Right cardiac atrium (tissue), 5 donors: ENCODE results near the gene NEDD4L. TPM values are rescaled to one million over a fixed set of nuclear protein-coding genes. Genes with fewer than 3 reads are reported as not detected.

Experiments used
- ATAC-seq, 2 donors: fragments of 200-7000 bp; cut with Tn5 transposase; one replicate each; pipeline versions ENCODE4 v1.8.0 to v1.9.1; 2020; ENCODE audit warnings: moderate library complexity in 2 of 2, mild to moderate bottlenecking in 1 of 2
- DNase-seq, 3 donors: peaks; one replicate each; pipeline ENCODE4 v3.0.0-alpha.2; 2020
- H3K27ac ChIP-seq: one replicate; pipeline ENCODE4 v1.5.1; 2013; ENCODE audit warnings: mild to moderate bottlenecking, low read length, control low read depth, moderate library complexity
- H3K27me3 ChIP-seq: one replicate; pipeline ENCODE4 v1.6.1; 2013; ENCODE audit not compliant: control insufficient read depth, insufficient read depth
- H3K4me1 ChIP-seq: one replicate; pipeline ENCODE4 v1.6.1; 2013; ENCODE audit warnings: low read length; ENCODE audit not compliant: control insufficient read depth, insufficient read depth
- H3K4me3 ChIP-seq: one replicate; pipeline ENCODE4 v1.5.1; 2013; ENCODE audit warnings: low read length, control low read depth
- H3K9me3 ChIP-seq: one replicate; pipeline ENCODE4 v1.6.1; 2013; ENCODE audit warnings: low read length; ENCODE audit not compliant: control insufficient read depth
- WGBS: extraction: QIAGEN DNeasy Blood & Tissue Kit; methylation state at CpG from one replicate; pipeline ENCODE4 v1.1.7; 2013; 5-methylcytosine and 5-hydroxymethylcytosine counted together
- intact Hi-C, 4 donors: fragments of 100-400 bp; cut with DNase I; formaldehyde crosslinking; loops; one replicate each; pipeline versions ENCODE4 v1.11.0 to v1.14.0; 2022 to 2023
- polyA plus RNA-seq: library from polyadenylated mRNA; stranded (reverse); fragments of 200-250 nt; gene quantifications from one replicate; pipeline ENCODE4 v1.2.3, GENCODE V29; 2013
- total RNA-seq, 4 donors: library from RNA; stranded (reverse); fragmentation: NEBNext Ultra II Directional; extraction: Animal tissue kit (Norgen Biotek cat#: 25700); gene quantifications; one replicate each; pipeline ENCODE4 v1.2.1, GENCODE V29; 2021
- donor health status: healthy with polysubstance abuse.
- donor health status: DM: no; HTN: yes; CAD: no.
- donor health status: DM: no; HTN: no; CAD: no.
- donor health status: DM: no; HTN: yes; CAD: no; lungs with severe emphysema.
- donor health status: DM: yes; HTN: yes; CAD: no.

NEDD4L gene
- total and polyA plus RNA-seq, 5 donors, result 25.7 to 87.5 (median 74.0) TPM

- intact Hi-C loops, result no loop called here
- no peak for DNase-seq
- no peak for ATAC-seq
- Histone ChIP-seq H3K27me3 (no peaks in the 10 kb centered on the region), H3K4me3 (no peak overlapping the region), H3K27ac (no peak overlapping the region), H3K4me1 (no peaks in the 10 kb centered on the region), H3K9me3 (no peaks in the 10 kb centered on the region)
- 83% methylated on average over 3 of the region's 3 CpGs for WGBS
Observed at GRCh38 chr18:58351776-58352175, 307.8 kb downstream of the NEDD4L start.

- DNase-seq, result no peak
- Histone ChIP-seq H3K4me3 (no peak overlapping the region), H3K9me3 (no peaks in the 10 kb centered on the region), H3K27me3 (no peaks in the 10 kb centered on the region), H3K4me1 (no peaks in the 10 kb centered on the region), H3K27ac (no peak overlapping the region)
- ATAC-seq, result no peak
- WGBS, result 93% methylated on average over 4 of the region's 4 CpGs
- intact Hi-C loops, result no loop called here
Observed at GRCh38 chr18:58353581-58353980, 309.6 kb downstream of the NEDD4L start.

GRCh38 chr18:58354051-58354450, 310.0 kb downstream of the NEDD4L start:
- Histone ChIP-seq H3K4me3 (no peak overlapping the region), H3K4me1 (no peaks in the 10 kb centered on the region), H3K9me3 (no peaks in the 10 kb centered on the region), H3K27me3 (no peaks in the 10 kb centered on the region), H3K27ac (no peak overlapping the region)
- 90% methylated on average over 4 of the region's 4 CpGs for WGBS
- DNase-seq (no peak), ATAC-seq (no peak)
- intact Hi-C loops, result no loop called here

GRCh38 chr18:58354791-58355190, 310.8 kb downstream of the NEDD4L start:
- no peaks in the 10 kb centered on the region for H3K9me3 ChIP-seq
- WGBS, result 89% methylated on average over 10 of the region's 10 CpGs
- no peak overlapping the region for H3K4me3 ChIP-seq
- intact Hi-C loops, result no loop called here
- no peak overlapping the region for H3K27ac ChIP-seq
- H3K27me3 ChIP-seq, result no peaks in the 10 kb centered on the region
- ATAC-seq, result no peak
- H3K4me1 ChIP-seq, result peaks cover 2% of the 10 kb centered on the region
- no peak for DNase-seq

- Histone ChIP-seq H3K4me1 (peaks cover 2% of the 10 kb centered on the region), H3K27ac (no peak overlapping the region), H3K27me3 (no peaks in the 10 kb centered on the region), H3K4me3 (no peak overlapping the region), H3K9me3 (no peaks in the 10 kb centered on the region)
- ATAC-seq (no peak), DNase-seq (no peak)
- 88% methylated on average over 8 of the region's 8 CpGs for WGBS
- intact Hi-C loops, result no loop called here
Observed at GRCh38 chr18:58355243-58355642, 311.2 kb downstream of the NEDD4L start.

- H3K9me3 ChIP-seq, result no peaks in the 10 kb centered on the region
- WGBS, result 89% methylated on average over 3 of the region's 3 CpGs
- ATAC-seq, result no peak
Observed at GRCh38 chr18:58359218-58359617, 315.2 kb downstream of the NEDD4L start.

GRCh38 chr18:58359620-58360019, 315.6 kb downstream of the NEDD4L start:
- no peak for ATAC-seq
- DNase-seq, result no peak
- H3K9me3 ChIP-seq, result no peaks in the 10 kb centered on the region
- peaks cover 2% of the 10 kb centered on the region for H3K4me1 ChIP-seq
- H3K4me3 ChIP-seq, result no peak overlapping the region
- intact Hi-C loops, result no loop called here
- peak overlapping the region; percentile 57 for H3K27ac ChIP-seq
- WGBS, result 96% methylated on average over 1 of the region's 1 CpG
- no peaks in the 10 kb centered on the region for H3K27me3 ChIP-seq

More at GRCh38 chr18:58359218-58359617, 315.2 kb downstream of the NEDD4L start:
- Histone ChIP-seq H3K27ac (no peak overlapping the region), H3K27me3 (no peaks in the 10 kb centered on the region), H3K4me1 (peaks cover 2% of the 10 kb centered on the region), H3K4me3 (no peak overlapping the region)
- intact Hi-C loops, result no loop called here
- DNase-seq, result no peak

- H3K9me3 ChIP-seq, result no peaks in the 10 kb centered on the region
- intact Hi-C loops, result no loop called here
- H3K4me1 ChIP-seq, result peaks cover 2% of the 10 kb centered on the region
- H3K4me3 ChIP-seq, result no peak overlapping the region
- WGBS, result 58% methylated on average over 2 of the region's 2 CpGs
- ATAC-seq (no peak), DNase-seq (no peak)
- no peak overlapping the region for H3K27ac ChIP-seq
- no peaks in the 10 kb centered on the region for H3K27me3 ChIP-seq
Observed at GRCh38 chr18:58360324-58360723, 316.3 kb downstream of the NEDD4L start.

GRCh38 chr18:58361212-58361611, 317.2 kb downstream of the NEDD4L start:
- Histone ChIP-seq H3K27ac (peak overlapping the region; percentile 9), H3K4me3 (no peak overlapping the region), H3K9me3 (no peaks in the 10 kb centered on the region), H3K4me1 (peaks cover 2% of the 10 kb centered on the region), H3K27me3 (no peaks in the 10 kb centered on the region)
- ATAC-seq, result peak; percentile 54 to 71
- 34% methylated on average over 5 of the region's 5 CpGs for WGBS
- DNase-seq, result no peak
- intact Hi-C loops, result no loop called here

- ATAC-seq (peak; percentile 91 to 96), DNase-seq (peak in 2 of 3 donors; percentile 60 to 66)
- intact Hi-C loops, result no loop called here
- Histone ChIP-seq H3K9me3 (no peaks in the 10 kb centered on the region), H3K27ac (peak overlapping the region; percentile 72), H3K27me3 (no peaks in the 10 kb centered on the region), H3K4me1 (peaks cover 2% of the 10 kb centered on the region), H3K4me3 (no peak overlapping the region)
- WGBS, result 20% methylated on average over 8 of the region's 8 CpGs
Observed at GRCh38 chr18:58362027-58362575, 318.1 kb downstream of the NEDD4L start.

- DNase-seq, result no peak
Observed at GRCh38 chr18:58362829-58363271, 318.8 kb downstream of the NEDD4L start.

More at GRCh38 chr18:58362829-58363271, 318.8 kb downstream of the NEDD4L start:
- intact Hi-C loops, result no loop called here
- Histone ChIP-seq H3K4me3 (no peak overlapping the region), H3K4me1 (peaks cover 2% of the 10 kb centered on the region), H3K9me3 (no peaks in the 10 kb centered on the region), H3K27me3 (no peaks in the 10 kb centered on the region), H3K27ac (no peak overlapping the region)
- no peak for ATAC-seq
- WGBS, result 88% methylated on average over 2 of the region's 2 CpGs
